AG04449 (cell line): ENCODE results near the gene LGALSL.

Experiments
- CTCF ChIA-PET: fragments of 350-600 bp; formaldehyde crosslinking; extraction: SDS; loops from one replicate; lab custom pipeline; 2021; ENCODE audit warnings: antibody characterized with exemption; lab: Yijun Ruan, JAX
- POLR2A ChIA-PET: fragments of 400-600, 350-600 bp; formaldehyde crosslinking; extraction: SDS; loops from one replicate; lab custom pipeline; 2020; ENCODE audit warnings: antibody characterized with exemption, inconsistent platforms; lab: Yijun Ruan, JAX
- DNase-seq: peaks from one replicate; pipeline ENCODE4 v3.0.0-alpha.2; 2010; ENCODE audit warnings: low read depth, low spot score
- H3K4me3 ChIP-seq: 2 replicates; pipeline ENCODE4 v1.5.1; 2011; ENCODE audit warnings: low read depth, mild to moderate bottlenecking, control low read depth, low read length
- CTCF ChIP-seq: IDR thresholded peaks from one replicate; pipeline ENCODE4 v1.5.1; 2011; ENCODE audit warnings: mild to moderate bottlenecking, moderate library complexity, low read length, control low read depth, inconsistent platforms; ENCODE audit not compliant: insufficient read depth; ENCODE audit errors: missing control alignments

The LGALSL gene

GRCh38 chr2:64492272-64492671 lies 38.3 kb downstream of the LGALSL start:
- CTCF ChIA-PET, result interaction anchor here (2.2 to 10.4 kb wide), 2 partner anchors 7 to 163 kb away, joined by 5 to 315 read pairs; no protein-coding TSS in a partner anchor
- no peak for DNase-seq

GRCh38 chr2:64492821-64493220 lies 38.9 kb downstream of the LGALSL start:
- H3K4me3 ChIP-seq, result no peak overlapping the region
- TF ChIP-seq CTCF, result no peak
- DNase-seq, result no peak
- CTCF ChIA-PET, result interaction anchor here (1.0 to 1.4 kb wide), 3 partner anchors 8 to 162 kb away, joined by 3 to 6 read pairs (median 3); no protein-coding TSS in a partner anchor
- POLR2A ChIA-PET, result interaction anchor here (0.6 kb wide), 1 partner anchor 262 kb away, joined by 3 read pairs; no protein-coding TSS in a partner anchor

More at GRCh38 chr2:64492272-64492671, 38.3 kb downstream of the LGALSL start:
- POLR2A ChIA-PET, result no interaction called here
- TF ChIP-seq CTCF, result no peak
- H3K4me3 ChIP-seq, result no peak overlapping the region

- no peak for TF ChIP-seq CTCF
- POLR2A ChIA-PET, result no interaction called here
- no peak for DNase-seq
- H3K4me3 ChIP-seq, result no peak overlapping the region
- CTCF ChIA-PET, result interaction anchor here (0.6 to 1.4 kb wide), 5 partner anchors 9 to 165 kb away, joined by 3 to 6 read pairs (median 3); no protein-coding TSS in a partner anchor
Observed at GRCh38 chr2:64493788-64494187, 39.8 kb downstream of the LGALSL start.

- no peak for TF ChIP-seq CTCF
- H3K4me3 ChIP-seq, result no peak overlapping the region
- ChIA-PET CTCF (interaction anchor here (1.6 to 4.6 kb wide), 3 partner anchors 10 to 168 kb away, joined by 6 to 31 read pairs (median 21); partner anchors contain the start of gene AFTPH), POLR2A (no interaction called here)
- no peak for DNase-seq
Observed at GRCh38 chr2:64498438-64498837, 44.5 kb downstream of the LGALSL start.

- no peak for TF ChIP-seq CTCF
- POLR2A ChIA-PET, result interaction anchor here (0.6 kb wide), 1 partner anchor 18 kb away, joined by 3 read pairs; no protein-coding TSS in a partner anchor
- CTCF ChIA-PET, result interaction anchor here (3.1 to 4.6 kb wide), 2 partner anchors 12 to 170 kb away, joined by 21 to 31 read pairs; no protein-coding TSS in a partner anchor
- H3K4me3 ChIP-seq, result no peak overlapping the region
- DNase-seq, result no peak
Observed at GRCh38 chr2:64500549-64500948, 46.6 kb downstream of the LGALSL start.

- no peak overlapping the region for H3K4me3 ChIP-seq
- no peak for DNase-seq
- CTCF ChIA-PET, result interaction anchor here (0.8 to 5.1 kb wide), 4 partner anchors 13 to 172 kb away, joined by 3 to 47 read pairs (median 4); partner anchors contain the start of gene AFTPH
- POLR2A ChIA-PET, result no interaction called here
- TF ChIP-seq CTCF, result no peak
Observed at GRCh38 chr2:64501946-64502345, 48.0 kb downstream of the LGALSL start.
